HG03575 (cell line): ENCODE results near the gene PARVG.
"Not testable (repeated sequence)": the region's sequence is repeated elsewhere in the genome, so short reads cannot be mapped to it uniquely, and the experiment has no call there.

Experiments used
- ATAC-seq: cut with Tn5 transposase; IDR thresholded peaks from one replicate; pipeline ENCODE4 v1.9.1; 2021; ENCODE audit not compliant: unreplicated experiment, insufficient number of reproducible peaks, low FRiP score; ENCODE audit errors: extremely low read depth

Gene PARVG

DNA sequence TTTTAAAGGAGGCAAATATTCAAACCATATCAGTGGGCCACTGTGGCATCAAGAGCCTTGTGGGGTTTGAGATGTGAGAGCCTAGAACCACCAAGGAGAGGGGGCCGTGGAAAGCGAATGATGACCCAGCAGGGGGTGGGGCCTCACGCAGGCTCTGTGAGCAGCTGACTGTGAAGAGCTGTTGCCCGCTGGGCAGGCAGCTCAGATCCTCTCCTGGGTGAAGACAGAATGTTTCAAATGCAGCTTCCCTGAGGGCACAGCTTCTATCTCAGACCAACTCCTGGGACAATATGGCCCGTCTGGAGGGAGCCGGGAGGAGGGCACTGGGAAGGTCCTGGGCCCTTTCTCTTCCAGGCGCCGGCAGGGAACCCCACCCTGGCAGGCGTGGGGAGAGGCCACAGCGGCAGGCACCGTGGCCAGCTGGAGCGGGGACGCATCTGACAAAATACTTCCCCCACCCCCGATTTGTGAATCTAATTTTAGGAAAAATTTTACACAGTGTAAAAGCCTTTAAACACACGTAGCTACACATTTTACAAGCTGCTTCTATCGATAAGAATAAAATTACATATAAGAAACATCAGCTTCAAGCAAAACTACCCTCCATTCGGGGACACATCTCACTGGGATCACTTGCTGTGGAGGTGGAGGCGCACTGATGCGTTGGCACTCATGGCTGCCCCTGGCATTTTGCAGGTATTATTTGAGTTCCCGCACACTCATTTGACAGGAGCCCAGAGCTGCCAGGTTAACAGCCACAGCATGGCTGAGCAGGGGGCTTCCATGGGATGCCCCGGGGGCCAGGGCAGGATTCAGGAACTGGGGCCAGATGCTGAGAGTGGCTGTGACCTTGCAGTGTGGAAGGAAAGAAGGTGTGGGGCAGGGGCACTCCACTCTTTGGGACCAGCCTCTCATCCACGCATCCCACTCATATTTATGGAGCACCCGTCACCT lies 40.3 kb downstream of the PARVG start:
- no peak for ATAC-seq

DNA sequence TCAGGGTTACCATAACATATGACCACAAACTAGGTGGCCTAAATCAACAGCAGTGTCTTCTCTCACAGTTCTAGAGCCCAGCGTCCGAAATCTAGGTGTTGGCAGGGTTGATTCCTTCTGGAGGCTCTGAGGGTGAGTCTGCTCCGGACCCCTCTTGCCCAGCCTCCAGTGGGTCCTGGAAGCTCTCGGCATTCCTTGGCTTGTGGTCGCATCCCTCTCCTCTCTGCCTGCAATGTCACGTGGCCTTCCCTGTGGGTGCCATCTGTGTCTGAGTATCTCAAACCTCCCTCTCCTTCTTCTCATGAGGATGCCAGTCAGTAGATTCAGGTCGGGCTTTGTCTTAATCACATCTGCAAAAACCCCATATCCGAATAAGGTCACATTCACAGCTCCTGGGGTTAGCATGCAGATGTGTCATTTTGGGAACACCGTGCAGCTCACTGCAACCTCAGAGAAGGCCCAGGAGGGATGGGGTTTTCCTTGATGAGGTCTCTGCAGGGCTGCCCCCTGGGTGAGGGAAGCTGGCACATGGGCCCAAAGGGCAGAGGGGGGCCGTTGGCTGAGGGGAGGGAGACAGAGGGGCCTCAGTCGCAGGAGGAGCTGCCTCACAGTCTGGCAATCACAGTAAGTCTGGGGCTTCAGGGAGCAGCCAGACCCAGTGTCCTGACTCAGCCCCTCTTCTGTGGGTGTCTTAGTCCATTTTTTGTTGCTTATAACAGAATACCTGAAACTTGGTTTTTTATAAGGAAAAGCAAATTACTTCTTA lies 41.2 kb downstream of the PARVG start:
- ATAC-seq, result no peak

DNA sequence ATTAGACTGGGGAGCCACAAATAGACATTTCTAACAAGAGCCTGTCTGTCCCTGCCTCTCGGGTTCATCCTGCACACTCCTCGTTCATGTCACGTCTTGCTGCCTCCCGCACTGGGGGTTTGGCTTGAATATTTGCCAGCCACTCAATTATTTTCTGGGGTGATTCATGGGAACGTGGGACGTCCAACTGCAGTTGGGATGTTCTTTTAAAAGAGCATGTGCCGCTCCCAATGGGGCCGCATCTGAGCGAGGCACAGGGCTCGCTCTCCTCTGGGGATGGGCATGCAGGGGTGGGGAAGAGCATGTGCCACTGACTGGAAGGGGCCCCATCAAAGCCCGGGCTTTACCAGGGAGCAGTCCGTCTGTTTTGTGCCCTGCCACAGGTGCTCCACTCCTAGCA lies 43.4 kb downstream of the PARVG start:
- no peak for ATAC-seq

DNA sequence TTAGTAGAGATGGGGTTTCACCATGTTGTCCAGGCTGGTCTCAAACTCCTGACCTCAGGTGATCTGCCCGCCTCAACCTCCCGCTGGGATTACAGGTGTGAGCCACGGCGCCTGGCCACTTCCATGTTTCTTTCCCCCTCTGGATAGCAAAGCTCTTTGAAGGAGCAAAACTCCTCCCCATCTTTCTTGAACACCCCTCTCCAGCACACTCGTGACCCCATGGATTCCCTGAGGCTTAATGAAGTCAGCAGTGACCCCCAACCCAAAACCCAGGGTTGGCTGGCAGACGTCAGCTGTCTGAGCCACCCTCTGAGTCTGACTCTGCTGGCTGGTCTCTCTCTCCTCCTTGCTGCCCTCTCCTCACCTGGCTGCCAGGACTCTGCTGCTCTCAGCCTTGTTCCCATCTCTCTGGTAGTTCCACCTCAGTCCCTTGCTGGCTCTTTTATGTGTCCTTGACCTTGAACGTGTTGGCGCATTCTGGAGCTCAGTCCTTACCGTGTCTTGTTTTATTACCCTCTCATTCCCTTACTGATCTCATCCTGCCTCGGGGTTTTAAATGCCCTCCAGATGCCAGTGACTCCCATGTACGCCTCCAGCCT lies 44.5 kb downstream of the PARVG start:
- no peak for ATAC-seq

DNA sequence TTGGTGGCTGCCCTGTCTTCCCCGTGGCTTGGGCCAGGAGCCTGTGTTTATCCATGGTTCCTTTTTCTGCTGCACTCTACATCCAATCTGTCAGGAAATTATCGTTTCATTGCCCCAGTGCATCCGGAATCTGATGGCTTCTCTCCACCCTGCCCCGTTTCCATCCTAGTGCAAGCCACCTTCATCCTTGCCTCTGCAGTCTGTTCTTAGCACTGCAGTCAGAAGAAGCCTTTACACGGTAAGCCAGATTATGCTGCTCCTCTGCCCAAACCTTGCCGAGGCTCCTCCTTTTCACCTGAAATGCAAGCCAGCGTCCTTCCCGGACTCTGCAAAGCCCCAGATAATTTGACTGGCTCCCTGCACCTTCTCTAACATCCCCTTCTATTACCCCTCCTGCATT lies 45.1 kb downstream of the PARVG start:
- no peak for ATAC-seq

DNA sequence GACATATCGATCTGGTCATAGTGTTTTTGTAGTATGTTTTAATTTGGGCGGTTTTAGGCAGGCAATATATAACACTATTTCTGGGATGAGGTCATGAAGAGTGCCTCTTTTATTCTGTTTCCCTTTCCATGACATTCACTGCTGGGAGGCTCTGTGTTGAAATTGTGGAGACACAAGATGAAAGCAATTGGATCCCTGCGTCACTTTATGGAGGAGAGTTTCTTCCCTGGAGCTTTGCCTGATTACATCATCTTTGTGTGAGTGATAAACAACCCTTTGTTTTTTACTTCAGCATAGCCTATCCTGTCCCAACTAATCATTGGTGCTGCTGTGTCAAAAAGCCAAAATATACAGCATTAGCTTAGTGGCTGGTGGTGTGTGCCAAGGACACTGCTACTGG lies 48.6 kb downstream of the PARVG start:
- no peak for ATAC-seq

DNA sequence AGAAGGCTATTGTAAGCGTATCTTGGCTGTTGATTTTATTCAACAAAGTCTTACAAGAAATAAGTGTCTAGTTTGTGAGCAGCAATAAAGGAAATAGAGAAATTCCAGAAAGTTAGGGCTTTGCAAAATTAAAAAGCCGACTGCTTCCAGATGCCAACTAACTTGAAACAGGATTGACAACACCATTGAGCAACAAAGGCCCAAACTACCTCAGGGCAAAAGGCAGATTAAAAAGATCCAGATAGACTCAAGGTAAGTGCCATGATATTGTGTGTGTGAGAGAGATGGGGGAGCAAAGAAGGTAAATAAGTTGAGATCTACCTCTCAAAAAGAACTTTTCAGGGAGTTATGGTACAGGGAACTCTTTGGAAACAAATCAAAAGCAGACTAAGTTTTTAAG lies 49.1 kb downstream of the PARVG start:
- no peak for ATAC-seq

DNA sequence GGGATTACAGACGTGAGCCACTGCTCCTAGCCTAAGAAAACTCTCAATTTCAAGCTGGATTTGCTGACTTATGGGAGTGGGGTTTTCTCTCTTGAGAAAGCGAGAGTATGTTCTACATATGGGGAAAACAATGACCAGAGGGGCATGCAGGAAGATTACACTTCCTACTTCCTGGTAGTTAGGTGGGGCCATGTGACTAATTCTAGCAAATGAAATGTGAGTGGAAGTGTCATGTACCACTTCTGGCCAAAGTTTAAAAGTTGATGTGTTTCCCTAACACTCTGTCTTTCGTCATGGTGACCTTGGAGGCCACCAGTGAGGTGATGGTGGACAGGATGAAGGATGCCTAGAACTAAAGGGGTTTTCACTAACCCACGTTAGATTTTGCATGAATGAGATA lies 50.5 kb downstream of the PARVG start:
- ATAC-seq, result no peak

DNA sequence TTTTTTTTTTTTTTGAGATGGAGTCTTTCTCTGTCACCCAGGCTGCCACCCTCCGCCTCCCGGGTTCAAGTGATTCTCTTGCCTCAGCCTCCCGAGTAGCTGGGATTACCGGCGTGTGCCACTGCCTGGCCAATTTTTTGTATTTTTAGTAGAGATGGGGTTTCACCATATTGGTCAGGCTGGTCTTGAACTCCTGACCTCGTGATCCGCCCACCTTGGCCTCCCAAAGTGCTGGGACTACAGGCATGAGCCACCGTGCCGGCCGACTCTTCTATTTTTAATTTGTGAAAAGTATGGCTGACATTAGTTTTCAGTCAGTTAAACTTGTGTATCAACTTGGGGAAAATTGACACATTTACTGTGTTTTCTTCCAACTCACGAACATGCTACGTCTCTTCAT lies 53.6 kb downstream of the PARVG start:
- ATAC-seq, result not testable (repeated sequence)

DNA sequence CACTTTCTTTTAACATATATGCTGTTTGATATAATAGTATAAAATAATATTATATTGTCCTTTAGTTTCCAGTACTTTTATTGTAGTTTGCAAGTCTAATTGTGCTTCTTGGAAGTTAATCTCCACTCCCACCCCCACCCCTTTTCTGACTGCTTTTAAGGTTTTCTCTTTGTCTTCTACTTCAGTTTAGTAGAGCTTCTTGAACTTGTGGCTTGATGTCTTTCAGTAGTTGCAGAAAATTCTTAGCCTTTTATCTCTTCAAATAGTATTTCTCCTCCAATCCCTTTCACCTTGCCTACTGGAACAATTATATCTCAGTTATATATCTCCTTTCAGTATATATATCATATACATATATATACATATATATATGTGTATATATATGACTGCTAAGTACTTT lies 56.6 kb downstream of the PARVG start:
- no peak for ATAC-seq

DNA sequence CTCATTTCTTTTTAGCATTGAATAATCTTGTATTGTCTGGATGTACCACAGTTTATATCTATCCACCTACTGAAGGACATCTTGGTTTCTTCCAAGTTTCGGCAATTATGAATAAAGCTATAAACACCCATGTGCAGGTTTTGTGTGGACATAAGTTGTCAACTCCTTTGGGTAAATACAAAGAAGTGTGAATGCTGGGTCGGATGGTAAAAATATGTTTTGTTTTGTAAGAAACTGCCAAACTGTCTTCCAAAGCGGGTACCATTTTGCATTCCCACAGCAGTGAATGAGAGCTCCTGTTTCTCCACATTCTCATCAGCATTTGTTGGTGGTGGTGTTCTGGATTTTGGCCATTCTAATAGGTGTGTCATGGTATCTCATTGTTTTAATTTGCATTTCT lies 60.4 kb downstream of the PARVG start:
- ATAC-seq, result not testable (repeated sequence)

DNA sequence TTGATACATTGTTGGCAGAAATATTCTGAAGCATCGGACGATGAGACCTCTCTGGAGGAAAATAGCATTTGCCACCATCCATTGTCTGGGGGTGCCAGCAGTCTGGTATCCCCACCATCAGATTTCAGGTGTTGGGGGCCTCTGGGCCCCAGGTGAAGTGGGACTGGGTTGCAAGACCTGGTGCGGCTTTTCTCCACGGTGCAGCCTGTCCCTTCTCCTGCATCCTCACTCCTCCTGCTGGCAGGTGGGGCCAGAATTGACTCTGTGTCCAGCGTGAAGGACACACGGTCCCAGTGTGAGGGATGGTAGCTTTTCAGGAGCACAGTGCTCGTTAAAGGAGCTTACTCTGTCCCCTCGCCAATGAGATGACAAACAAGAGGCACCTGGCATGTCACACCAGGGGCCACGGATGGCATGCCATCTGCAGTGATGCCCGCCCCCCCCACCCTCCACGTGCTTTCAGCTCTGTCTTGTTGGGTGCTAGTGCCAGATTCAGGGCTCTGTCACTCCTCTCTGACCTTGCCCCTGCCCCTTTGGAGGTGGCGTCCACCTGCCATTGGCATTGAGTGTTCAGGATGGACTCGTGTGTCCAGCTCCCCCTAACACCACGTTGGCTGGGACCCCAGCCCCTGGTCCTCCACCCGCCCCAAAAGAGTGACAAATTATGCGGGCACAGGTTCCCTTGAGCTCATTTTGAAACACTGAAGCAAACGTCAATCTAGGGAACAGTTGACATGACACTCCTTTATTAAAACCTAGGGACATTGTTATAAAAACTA lies 62.4 kb downstream of the PARVG start:
- no peak for ATAC-seq

DNA sequence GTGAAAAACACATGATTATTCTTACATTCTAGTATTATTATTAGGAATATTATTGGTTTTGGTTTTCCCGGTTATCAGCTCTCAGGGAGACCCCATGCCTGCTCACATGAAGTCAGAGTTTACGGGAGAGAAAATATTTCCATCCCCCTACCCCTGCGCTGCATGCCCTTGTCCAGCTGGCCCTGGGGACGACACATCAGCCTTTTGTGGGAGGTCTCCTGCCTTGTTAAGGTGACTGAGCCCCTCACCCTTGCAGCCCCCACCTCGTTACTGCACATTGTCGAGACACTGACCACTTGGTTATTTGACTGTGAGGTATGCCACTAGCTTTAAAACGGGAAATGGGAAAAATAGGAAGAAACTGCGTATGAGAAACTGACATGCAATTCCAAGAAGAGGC lies 63.0 kb downstream of the PARVG start:
- no peak for ATAC-seq

DNA sequence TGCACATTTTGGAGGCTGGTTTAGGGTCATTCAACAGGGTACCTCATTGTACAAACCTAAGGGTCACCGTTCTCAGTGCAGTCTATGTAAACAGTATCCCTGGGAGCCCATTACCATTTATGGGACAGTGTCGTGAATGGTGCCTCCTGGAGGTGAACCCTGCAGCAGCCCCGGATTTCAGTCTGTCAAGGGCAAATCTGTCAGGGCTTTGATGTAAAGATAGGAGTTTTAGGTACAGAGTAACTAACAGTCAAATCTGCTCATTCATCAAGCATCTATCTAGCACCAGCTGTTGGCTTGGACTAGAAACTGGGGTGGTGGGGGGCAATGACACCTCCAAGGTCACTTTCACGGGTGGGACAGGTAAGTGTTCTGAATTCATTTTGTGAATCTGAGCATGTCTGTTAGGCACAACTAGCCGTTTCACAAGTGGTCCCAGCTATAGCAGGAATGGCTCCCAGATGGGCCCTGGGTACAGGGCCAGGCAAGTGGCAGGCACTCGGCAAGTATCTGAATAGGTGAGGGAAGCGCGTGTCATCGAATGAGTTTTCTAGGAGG lies 63.6 kb downstream of the PARVG start:
- no peak for ATAC-seq

DNA sequence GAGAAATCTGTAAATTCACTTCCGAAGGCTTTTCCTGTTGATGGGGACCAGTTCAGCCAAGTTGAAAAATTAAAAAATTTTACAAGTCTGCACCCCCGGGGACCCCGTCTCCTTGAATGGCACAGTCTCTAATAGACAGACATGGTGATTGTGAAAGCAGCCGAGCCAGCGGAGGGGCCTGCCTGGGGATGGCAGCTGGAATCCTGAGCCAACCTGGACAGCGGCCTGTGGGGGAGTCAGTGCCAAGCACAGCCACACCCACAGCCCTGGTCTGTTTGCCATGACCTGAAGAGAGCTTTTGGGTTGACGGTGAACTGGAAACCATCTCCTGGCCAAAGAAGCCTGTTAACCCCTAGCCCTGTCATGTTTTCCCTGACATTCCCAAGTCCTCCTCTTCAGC lies 64.7 kb downstream of the PARVG start:
- no peak for ATAC-seq

DNA sequence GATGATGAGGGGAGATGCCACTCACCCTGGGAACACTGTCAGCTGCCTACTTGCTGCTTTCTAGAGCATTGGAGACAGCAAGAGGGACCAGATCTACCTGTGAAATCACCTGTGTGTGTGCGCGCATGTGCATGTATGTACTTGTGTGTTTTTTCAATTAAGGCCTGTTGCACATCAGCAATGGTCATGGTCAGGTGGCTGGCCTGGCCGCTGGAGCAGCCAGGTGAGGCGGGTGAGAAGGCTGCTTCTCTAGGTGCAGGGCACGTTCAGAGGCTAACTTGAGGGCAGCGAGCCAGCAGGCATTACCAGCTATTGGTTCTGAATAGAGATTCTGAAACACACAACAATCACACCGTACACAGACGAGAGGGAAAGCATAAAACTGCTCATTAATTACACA lies 65.1 kb downstream of the PARVG start:
- ATAC-seq, result no peak

DNA sequence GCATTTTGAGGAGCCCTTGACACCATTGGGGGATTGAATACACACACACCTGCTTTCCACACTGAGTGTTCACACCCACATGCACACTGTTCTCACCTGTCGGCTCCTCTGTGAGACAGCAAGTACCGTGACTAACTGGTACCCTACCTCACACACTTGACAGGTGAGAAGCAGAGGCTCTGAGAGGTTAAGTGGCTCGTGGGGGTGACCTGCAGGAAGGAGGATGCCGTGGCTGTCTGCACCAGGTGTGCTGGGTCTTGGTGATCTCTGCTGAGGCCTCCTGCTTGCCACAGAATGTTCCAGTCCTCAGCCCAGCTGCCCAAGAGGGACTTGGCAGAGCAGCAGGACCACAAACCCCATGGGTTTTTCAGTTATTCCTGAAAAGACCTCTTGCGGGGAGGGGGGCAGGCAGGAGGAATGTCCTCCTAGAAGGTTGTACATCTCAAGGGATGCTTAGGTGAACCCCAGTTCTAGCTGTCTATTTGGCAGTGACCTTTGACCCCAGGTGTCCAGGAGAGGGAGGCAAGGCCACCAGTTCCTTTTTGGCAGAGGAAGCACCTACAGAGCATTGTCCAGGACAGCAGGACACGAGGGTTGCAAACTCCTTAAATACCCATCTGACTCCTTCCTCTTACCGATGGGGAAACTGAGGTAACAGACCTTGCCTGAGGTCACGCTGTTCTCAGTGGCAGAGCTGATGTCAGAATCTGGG lies 66.0 kb downstream of the PARVG start:
- no peak for ATAC-seq

DNA sequence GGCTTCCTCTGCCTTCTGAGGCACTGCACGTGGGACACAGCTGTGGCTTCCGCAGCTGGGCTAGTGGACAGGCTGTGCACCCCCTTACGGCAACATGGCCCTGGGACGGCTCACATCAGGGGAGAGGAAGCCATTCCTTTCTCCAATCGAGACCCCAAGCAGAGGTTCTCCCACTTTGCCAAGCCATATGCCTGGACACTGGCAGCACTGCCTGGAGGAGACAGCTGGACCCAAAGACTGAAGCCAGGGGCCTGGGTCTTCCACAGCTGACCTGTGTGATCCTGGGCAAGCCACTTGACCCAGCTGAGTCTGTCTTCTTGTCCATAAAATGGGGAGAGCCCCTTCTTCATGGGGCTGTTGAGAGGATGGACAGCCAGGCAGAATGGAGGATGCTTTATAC lies 66.6 kb downstream of the PARVG start:
- no peak for ATAC-seq
